Right forelimb (tissue), 1 donor: ENCODE results near the gene C17orf67.

ENCODE experiments used
- DNase-seq: peaks from one replicate; pipeline ENCODE4 v3.0.0-alpha.2; 2018

Gene C17orf67, protein sequence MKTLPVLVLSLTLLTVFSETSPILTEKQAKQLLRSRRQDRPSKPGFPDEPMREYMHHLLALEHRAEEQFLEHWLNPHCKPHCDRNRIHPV

GRCh38 chr17:56833809-56834379, at the start of gene C17orf67, which contains the start of gene DGKE:
Gene C17orf67, minus strand, starts transcription at chr17:56833920. Its CDS starts 18,110 bp downstream, at chr17:56815810.
Gene DGKE, plus strand, starts transcription at chr17:56834151. Its CDS starts 645 bp downstream, at chr17:56834796.
- DNase-seq: peak; percentile 99

GRCh38 chr17:56881685-56882295, 48.1 kb upstream of the C17orf67 start:
- no peak for DNase-seq

- no peak for DNase-seq
Measured at GRCh38 chr17:56880571-56880970, 46.9 kb upstream of the C17orf67 start.

DNA sequence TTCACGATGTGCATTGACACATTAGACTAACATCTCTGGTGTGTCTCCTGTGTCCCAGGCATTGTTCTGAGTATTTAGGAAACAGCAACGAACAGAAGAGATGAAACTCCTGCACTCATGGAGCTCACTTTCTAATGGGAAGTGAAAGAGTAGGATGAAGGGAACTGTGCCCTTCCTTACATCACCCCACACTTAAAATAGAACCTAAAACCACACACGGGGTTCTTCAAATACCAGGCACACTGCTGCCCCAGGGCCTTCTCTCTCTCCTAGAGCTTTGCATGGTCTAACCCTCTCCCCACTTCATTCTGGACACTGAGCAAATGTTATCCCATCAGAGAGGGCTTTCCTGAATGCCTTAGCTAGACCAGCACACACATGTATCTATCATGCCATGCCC, 46.4 kb upstream of the C17orf67 start:
- no peak for DNase-seq

DNA sequence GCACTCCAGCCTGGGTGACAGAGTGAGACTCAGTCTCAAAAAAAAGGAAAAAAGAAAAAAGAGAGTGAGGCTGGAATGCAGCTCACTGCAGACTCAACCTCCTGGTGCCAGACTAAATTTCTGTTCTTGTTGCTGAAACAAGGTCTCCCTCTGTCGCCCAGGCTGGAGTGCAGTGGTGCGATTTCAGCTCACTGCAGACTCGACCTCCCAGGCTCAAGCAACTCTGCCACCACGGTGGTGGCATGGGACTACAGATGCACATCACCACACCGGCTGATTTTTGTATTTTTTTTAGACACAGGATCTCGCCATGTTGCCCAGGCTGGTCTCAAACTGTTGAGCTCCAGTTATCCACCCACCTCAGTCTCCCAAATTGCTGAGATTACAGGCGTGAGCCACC, 45.6 kb upstream of the C17orf67 start:
- no peak for DNase-seq

DNA sequence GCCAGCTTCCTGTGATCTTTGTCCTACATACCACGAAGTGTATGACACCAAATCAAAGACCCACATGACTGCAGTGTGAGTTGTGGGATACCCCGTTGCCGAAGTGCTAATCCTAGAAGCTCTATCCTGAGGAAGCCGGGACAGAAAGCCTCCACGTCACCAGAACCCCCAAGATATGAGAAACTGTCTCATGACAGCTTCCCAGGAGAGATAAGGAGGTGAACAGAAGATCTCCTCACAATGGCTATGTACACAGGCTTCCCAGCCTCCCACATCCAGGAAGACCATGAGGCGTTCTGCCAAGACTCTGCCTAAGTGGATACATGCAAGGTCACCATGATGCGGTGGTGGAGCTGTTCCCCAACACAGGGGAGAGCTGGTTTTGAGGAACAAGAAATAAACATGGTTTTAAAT, 43.1 kb upstream of the C17orf67 start:
- no peak for DNase-seq

DNA sequence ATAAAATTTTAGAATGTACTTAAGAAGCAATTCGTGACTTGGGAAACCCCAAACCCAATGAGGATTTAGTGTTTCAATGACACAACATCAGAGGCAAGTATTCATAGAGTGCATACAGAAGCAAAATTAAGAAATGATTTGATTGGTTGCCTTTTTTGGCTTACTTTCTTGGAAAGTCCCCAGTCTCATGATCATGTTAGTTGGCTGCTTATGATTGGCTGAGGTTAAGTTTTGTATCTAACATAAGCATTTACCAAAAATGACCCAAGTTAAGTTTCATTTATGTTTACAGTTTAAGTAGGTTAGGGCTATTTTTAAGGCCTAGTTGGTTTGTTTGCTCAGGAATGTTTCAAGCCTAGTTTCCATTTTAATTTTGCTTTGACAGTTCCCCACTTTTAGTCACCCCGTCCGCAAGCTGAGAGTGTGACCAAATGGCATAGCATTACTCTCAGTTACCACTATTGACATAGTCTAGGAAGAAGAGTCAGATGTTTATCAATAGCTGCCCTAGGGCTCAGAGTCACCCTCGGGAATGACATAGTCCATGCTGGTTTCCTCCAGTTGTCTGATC, 36.4 kb upstream of the C17orf67 start:
- no peak for DNase-seq

DNA sequence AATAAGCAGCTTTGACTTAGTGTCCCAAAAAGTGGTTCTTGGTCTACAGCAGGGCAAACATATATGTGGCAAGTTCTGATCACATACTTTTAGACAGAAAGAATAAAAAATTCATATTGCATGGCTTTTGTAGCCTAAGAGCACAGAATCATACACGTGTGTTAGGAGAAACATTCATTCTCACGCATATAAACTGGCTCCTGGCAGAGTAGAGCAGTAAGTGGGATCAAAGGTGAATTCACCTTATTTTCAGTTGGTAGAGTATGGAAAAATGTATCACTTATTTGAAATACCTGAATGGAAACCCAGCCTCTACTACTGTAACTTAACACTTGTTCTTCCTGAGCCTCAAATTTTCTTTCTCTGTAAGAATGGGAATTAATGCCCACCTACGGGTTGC, 35.0 kb upstream of the C17orf67 start:
- DNase-seq: no peak

DNA sequence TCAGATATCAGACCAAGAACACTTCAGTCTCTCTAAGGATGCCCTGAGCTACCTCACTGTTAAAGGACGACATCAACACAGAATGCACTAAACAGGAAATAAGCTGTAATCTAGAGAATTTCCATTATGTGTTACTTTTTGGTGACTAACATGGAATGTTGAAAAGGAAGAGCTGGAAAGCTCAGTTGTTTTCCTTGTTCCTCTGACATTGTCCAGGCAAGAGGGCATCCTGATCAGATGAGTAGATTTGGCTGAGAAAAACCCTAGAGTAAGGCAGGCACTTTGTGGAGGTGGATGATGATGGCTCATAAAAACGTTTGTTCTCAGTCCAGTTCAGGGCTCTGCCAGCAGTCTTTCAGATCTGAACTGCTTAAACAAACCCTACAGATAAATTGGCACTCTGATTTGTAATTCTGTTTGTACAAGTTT, 34.2 kb upstream of the C17orf67 start:
- DNase-seq: no peak

- DNase-seq: no peak
Measured at GRCh38 chr17:56866496-56866895, 32.8 kb upstream of the C17orf67 start.

GRCh38 chr17:56866076-56866475, 32.4 kb upstream of the C17orf67 start:
- DNase-seq: no peak

- DNase-seq: no peak
Measured at GRCh38 chr17:56863974-56864373, 30.3 kb upstream of the C17orf67 start.

GRCh38 chr17:56861899-56862298, 28.2 kb upstream of the C17orf67 start:
- no peak for DNase-seq

GRCh38 chr17:56851008-56851407, 17.3 kb upstream of the C17orf67 start:
- no peak for DNase-seq

- DNase-seq: no peak
Measured at GRCh38 chr17:56850591-56850990, 16.9 kb upstream of the C17orf67 start.

DNA sequence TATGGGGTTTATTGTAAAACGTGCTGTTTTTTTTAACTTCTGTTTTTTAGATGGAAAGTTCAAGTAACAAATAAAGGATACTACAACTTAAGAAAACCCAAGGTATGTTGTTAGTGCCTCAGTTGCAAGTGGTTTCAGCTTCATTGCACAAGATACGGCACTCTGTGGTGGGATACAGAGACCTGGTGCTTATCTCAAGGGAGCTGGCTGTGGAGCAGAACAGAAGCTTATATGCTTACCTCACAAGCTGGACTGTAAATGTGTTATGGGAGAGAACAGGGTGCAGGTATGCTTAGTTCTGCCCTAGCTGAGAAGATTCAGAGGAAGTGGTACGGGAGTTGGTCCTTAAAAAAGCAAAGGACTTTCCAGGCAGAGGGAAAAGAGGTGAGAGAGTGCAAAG, 15.4 kb upstream of the C17orf67 start:
- no peak for DNase-seq

- DNase-seq: no peak
Measured at GRCh38 chr17:56847106-56847505, 13.4 kb upstream of the C17orf67 start.

DNA sequence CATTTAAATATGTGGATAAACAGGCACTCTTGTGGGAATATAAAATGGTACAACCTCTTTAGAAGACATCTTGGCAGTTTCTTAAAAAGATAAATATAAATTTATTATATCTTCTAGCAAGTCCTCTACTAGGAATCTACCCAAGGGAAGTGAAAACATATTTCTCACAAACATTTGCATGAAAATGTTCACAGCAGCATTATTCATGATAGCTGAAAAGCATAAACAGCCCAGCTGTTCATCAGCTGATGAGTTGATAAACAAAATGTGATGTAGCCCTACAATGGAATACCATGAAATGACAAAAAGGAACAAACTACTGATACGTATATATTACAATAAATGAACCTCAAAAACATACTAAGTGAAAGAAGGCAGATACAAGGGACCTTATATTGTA, 12.2 kb upstream of the C17orf67 start:
- no peak for DNase-seq

DNA sequence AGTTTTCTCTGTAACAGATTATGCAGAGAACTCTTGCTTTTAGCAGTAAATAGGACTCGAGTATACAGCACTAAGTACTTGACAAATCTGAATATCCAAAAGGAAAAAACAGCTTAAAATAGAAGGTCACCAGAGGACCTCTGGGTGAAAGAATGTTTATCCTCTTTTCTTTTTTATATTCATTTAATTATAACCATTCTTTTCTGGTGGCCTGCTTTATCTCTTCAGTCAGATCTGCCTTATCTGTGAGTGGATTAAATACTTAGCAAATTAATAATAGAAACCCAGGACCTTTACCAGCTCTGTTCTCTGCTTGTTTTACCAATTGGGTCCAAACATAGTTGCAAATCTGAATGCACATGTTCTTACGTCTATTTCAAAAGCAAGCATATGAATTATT, 8.9 kb upstream of the C17orf67 start:
- no peak for DNase-seq

- no peak for DNase-seq
Measured at GRCh38 chr17:56838687-56839086, 5.0 kb upstream of the C17orf67 start.

DNA sequence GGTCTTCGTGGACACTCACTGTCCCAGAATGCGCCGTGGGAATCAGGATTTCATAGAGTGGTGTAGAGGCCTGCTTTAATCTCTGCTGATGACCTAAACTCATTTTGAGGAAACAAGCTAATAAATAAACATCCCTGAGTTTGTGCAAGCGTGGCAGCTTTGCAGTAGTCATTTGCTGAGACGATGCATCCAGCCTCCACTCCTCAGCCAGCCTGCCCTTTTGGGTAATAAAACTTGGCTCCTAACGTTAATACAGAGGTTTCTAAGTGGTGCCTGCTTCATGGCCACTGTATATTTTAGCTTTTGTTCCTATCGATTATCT, 1.5 kb upstream of the C17orf67 start:
- DNase-seq: no peak

- peak; percentile 73 for DNase-seq
Measured at GRCh38 chr17:56834380-56835263, 902 bp upstream of the C17orf67 start.

DNA sequence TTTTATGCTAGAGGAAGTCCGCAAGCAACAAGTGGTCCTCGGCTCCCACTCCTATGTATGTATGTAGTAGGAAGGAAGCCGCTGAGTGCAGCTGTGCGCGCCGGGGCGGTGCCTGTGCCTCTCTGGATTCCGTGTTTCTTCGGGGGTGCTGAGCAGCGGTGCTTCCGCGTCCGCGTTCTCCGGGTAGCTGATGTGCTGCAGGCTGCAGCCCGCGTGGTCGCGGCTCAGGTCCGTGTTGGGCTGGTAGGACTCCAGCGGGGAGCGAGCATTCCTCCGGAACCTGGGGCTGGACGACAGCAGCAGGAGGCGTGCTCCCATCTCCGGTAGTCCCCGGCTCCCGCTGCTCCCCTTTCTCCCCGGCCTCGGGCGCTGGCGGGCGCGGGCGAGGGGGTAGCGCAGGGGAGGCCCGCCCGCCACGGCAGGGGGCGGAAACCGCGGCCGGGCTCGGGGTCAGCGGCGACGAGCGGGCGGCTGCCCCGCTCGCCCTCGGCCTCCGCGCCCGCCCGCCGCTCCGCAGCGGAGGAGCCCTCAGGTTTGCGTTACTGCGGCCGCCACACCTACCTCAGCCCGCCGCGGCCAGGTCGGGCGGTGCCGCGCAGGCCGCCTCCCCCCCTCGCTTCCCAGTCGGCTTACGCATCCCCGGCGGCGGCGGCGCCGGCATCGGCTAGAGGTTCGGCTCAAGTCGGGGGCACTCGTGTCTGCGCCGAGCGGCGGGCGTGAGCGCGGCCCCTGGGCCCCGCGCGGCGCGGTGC, 487 bp downstream of the C17orf67 start:
- peak; percentile 73 for DNase-seq
